HUES48 (cell line): ENCODE measurements around the gene RHOA.

Experiments
- H3K27ac ChIP-seq: one replicate; pipeline ENCODE4 v1.7.0; 2013; ENCODE audit warnings: low read depth, low read length, inconsistent platforms
- H3K27me3 ChIP-seq: 2 replicates; pipeline ENCODE4 v1.6.1; 2013; ENCODE audit warnings: mild to moderate bottlenecking, low read length; ENCODE audit not compliant: control insufficient read depth, insufficient read depth
- H3K36me3 ChIP-seq: 2 replicates; pipeline ENCODE4 v1.6.1; 2013; ENCODE audit warnings: low read length; ENCODE audit not compliant: control insufficient read depth, insufficient read depth
- H3K4me1 ChIP-seq: 2 replicates; pipeline ENCODE4 v1.6.1; 2013; ENCODE audit warnings: mild to moderate bottlenecking, low read length; ENCODE audit not compliant: control insufficient read depth, insufficient read depth
- H3K4me3 ChIP-seq: 2 replicates; pipeline ENCODE4 v1.5.1; 2013; ENCODE audit warnings: mild to moderate bottlenecking, low read depth, low read length
- H3K9ac ChIP-seq: 2 replicates; pipeline ENCODE4 v1.6.1; 2013; ENCODE audit warnings: mild to moderate bottlenecking, low read depth, low read length, moderate library complexity
- H3K9me3 ChIP-seq: 2 replicates; pipeline ENCODE4 v1.6.1; 2013; ENCODE audit warnings: low read length; ENCODE audit not compliant: control insufficient read depth, insufficient read depth

Gene RHOA

GRCh38 chr3:49388289-49388820 lies 23.4 kb downstream of the RHOA start:
- Histone ChIP-seq H3K36me3 (peaks cover 3% of the 10 kb centered on the region; the same call in 1 of the 2 replicates), H3K27ac (no peak overlapping the region), H3K9me3 (no peaks in the 10 kb centered on the region), H3K4me1 (no peaks in the 10 kb centered on the region), H3K9ac (no peak overlapping the region), H3K27me3 (no peaks in the 10 kb centered on the region), H3K4me3 (no peak overlapping the region)

GRCh38 chr3:49387721-49388120 lies 24.1 kb downstream of the RHOA start:
- Histone ChIP-seq H3K36me3 (peaks cover 3% of the 10 kb centered on the region; the same call in 1 of the 2 replicates), H3K4me3 (no peak overlapping the region), H3K9me3 (no peaks in the 10 kb centered on the region), H3K27ac (no peak overlapping the region), H3K4me1 (no peaks in the 10 kb centered on the region), H3K27me3 (no peaks in the 10 kb centered on the region), H3K9ac (no peak overlapping the region)

- H3K9me3 ChIP-seq = no peaks in the 10 kb centered on the region
- no peak overlapping the region for H3K4me3 ChIP-seq
- no peaks in the 10 kb centered on the region for H3K4me1 ChIP-seq
- peaks cover 3% of the 10 kb centered on the region; the same call in 1 of the 2 replicates for H3K36me3 ChIP-seq
- H3K27me3 ChIP-seq = no peaks in the 10 kb centered on the region
- H3K9ac ChIP-seq = no peak overlapping the region
- H3K27ac ChIP-seq = no peak overlapping the region
These were observed 25.6 kb downstream of the RHOA start for GRCh38 chr3:49386056-49386756.

GRCh38 chr3:49385617-49386016 lies 26.2 kb downstream of the RHOA start:
- Histone ChIP-seq H3K4me3 (no peak overlapping the region), H3K36me3 (peaks cover 3% of the 10 kb centered on the region; the same call in 1 of the 2 replicates), H3K27ac (no peak overlapping the region), H3K9me3 (no peaks in the 10 kb centered on the region), H3K4me1 (no peaks in the 10 kb centered on the region), H3K27me3 (no peaks in the 10 kb centered on the region), H3K9ac (no peak overlapping the region)

- H3K9me3 ChIP-seq = no peaks in the 10 kb centered on the region
- no peaks in the 10 kb centered on the region for H3K4me1 ChIP-seq
- H3K4me3 ChIP-seq = no peak overlapping the region
- H3K27ac ChIP-seq = no peak overlapping the region
- H3K36me3 ChIP-seq = peaks cover 3% of the 10 kb centered on the region; the same call in 1 of the 2 replicates
- no peak overlapping the region for H3K9ac ChIP-seq
- no peaks in the 10 kb centered on the region for H3K27me3 ChIP-seq
These were observed 28.4 kb downstream of the RHOA start for GRCh38 chr3:49383387-49383786.

GRCh38 chr3:49378249-49378895 lies 33.4 kb downstream of the RHOA start:
- Histone ChIP-seq H3K4me3 (no peak overlapping the region), H3K4me1 (no peaks in the 10 kb centered on the region), H3K36me3 (peaks cover 25% of the 10 kb centered on the region), H3K27me3 (no peaks in the 10 kb centered on the region), H3K27ac (no peak overlapping the region), H3K9me3 (no peaks in the 10 kb centered on the region), H3K9ac (no peak overlapping the region)

- no peak overlapping the region for H3K9ac ChIP-seq
- peaks cover 33% of the 10 kb centered on the region for H3K36me3 ChIP-seq
These were observed 34.3 kb downstream of the RHOA start for GRCh38 chr3:49377483-49377882.

GRCh38 chr3:49371946-49372345 lies 39.8 kb downstream of the RHOA start:
- no peak overlapping the region for H3K9ac ChIP-seq

More at GRCh38 chr3:49377483-49377882, 34.3 kb downstream of the RHOA start:
- no peak overlapping the region for H3K4me3 ChIP-seq
- H3K9me3 ChIP-seq = no peaks in the 10 kb centered on the region
- no peak overlapping the region for H3K27ac ChIP-seq
- no peaks in the 10 kb centered on the region for H3K4me1 ChIP-seq
- no peaks in the 10 kb centered on the region for H3K27me3 ChIP-seq

GRCh38 chr3:49370585-49371290 lies 41.0 kb downstream of the RHOA start:
- H3K27me3 ChIP-seq = no peaks in the 10 kb centered on the region
- H3K27ac ChIP-seq = no peak overlapping the region
- no peak overlapping the region for H3K9ac ChIP-seq
- no peaks in the 10 kb centered on the region for H3K9me3 ChIP-seq
- H3K4me3 ChIP-seq = no peak overlapping the region
- H3K36me3 ChIP-seq = peaks cover 78% of the 10 kb centered on the region
- no peaks in the 10 kb centered on the region for H3K4me1 ChIP-seq

More at GRCh38 chr3:49371946-49372345, 39.8 kb downstream of the RHOA start:
- no peak overlapping the region for H3K27ac ChIP-seq
- no peaks in the 10 kb centered on the region for H3K27me3 ChIP-seq
- no peaks in the 10 kb centered on the region for H3K9me3 ChIP-seq
- H3K4me1 ChIP-seq = no peaks in the 10 kb centered on the region
- peaks cover 67% of the 10 kb centered on the region for H3K36me3 ChIP-seq
- H3K4me3 ChIP-seq = no peak overlapping the region

GRCh38 chr3:49362561-49362960 lies 49.2 kb downstream of the RHOA start:
- Histone ChIP-seq H3K9ac (no peak overlapping the region), H3K27ac (no peak overlapping the region), H3K4me1 (peaks cover 9% of the 10 kb centered on the region; the same call in 1 of the 2 replicates), H3K4me3 (no peak overlapping the region), H3K36me3 (peaks cover 71% of the 10 kb centered on the region), H3K27me3 (no peaks in the 10 kb centered on the region), H3K9me3 (no peaks in the 10 kb centered on the region)
